IPS-15b (cell line): Measurements from ENCODE around the gene GRIK3.

Experiments used
- H3K27me3 ChIP-seq: one replicate; pipeline ENCODE4 v1.6.1; 2013; ENCODE audit warnings: low read length; ENCODE audit not compliant: control insufficient read depth, insufficient read depth
- H3K36me3 ChIP-seq: one replicate; pipeline ENCODE4 v1.6.1; 2013; ENCODE audit warnings: low read length; ENCODE audit not compliant: control insufficient read depth, insufficient read depth
- H3K4me1 ChIP-seq: one replicate; pipeline ENCODE4 v1.6.1; 2013; ENCODE audit warnings: mild to moderate bottlenecking, low read length; ENCODE audit not compliant: control insufficient read depth, insufficient read depth
- H3K4me3 ChIP-seq: one replicate; pipeline ENCODE4 v1.5.1; 2013; ENCODE audit warnings: low read depth, low read length
- H3K9ac ChIP-seq: one replicate; pipeline ENCODE4 v1.6.1; 2013; ENCODE audit warnings: low read depth, mild to moderate bottlenecking, low read length
- H3K9me3 ChIP-seq: one replicate; pipeline ENCODE4 v1.6.1; 2013; ENCODE audit warnings: mild to moderate bottlenecking, low read length; ENCODE audit not compliant: control insufficient read depth, insufficient read depth

Gene GRIK3

DNA sequence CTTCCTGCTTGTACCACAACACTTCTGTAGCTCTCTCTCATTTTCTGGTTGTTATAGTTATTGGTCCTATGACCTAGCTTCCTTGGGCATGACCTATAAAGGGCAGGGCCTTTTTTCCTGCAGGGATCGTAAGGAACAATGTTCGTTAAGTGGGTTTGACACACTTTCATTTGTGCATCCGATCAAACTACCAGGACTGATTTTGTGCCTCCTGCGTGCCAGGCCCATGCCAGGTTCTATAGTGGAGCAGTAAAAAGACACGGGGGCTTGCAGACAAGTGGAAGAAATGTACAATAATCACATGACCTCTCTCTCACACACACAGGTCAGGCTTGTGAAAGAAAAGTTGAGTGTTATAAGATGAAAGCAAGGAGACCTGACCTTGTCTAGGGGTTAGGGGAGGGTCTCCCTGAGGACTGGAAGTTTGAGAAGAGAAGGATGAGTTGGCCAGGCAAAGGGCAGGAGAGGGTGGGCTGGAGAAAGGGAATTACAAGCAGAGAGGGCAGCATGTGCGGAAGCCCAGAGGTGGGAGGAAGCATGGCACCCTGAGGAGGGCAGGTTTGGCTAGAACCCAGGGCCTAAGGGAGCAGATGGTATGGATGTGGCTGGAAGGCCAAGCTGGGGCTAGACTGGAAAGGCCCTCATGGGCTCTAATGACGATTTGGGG is 145.4 kb downstream of the GRIK3 start:
- Histone ChIP-seq H3K27me3 (no peaks in the 10 kb centered on the region), H3K9ac (no peak overlapping the region), H3K36me3 (no peaks in the 10 kb centered on the region), H3K4me3 (no peak overlapping the region), H3K4me1 (no peaks in the 10 kb centered on the region), H3K9me3 (no peaks in the 10 kb centered on the region)

DNA sequence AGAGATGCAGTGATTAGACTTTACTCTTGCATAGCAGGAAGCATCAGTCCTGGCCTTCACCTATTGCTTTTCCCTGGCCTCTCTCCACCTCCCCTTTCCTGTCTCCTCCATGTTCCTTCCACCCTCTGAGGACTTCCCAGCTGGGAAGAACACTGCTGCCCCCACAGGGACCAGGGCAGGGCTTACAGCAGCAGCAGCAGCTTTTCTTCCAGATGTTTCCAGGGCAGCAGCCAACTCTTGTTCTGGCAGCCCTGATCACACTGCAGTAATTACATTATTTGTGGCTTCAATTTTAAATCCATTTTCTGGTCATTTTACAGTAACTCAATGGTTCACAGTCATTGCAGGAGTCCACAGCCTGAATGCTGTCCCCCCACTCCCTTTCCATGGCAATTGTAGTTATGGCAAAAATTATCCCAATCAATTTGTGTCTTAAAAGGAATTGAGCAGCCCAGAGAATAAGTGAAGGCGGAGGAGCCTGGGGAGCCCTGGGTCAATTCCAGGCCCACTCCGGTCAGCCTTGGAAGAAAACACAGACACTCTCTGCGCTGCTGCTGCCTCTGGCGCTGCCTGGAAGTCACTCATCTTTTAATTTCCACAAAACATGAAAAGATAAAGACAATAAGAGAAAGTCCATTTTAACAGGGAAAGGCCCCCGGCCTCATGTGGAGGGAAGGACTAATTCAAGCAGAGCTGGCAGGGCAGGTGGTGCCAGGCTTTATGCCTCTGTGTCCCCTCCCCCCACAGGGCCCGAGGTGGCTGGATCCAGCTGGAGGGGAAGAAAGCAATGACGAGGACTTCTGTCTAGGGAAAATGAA is 148.6 kb downstream of the GRIK3 start:
- H3K9ac ChIP-seq, result no peak overlapping the region
- H3K9me3 ChIP-seq, result no peaks in the 10 kb centered on the region
- H3K36me3 ChIP-seq, result no peaks in the 10 kb centered on the region
- no peaks in the 10 kb centered on the region for H3K27me3 ChIP-seq
- no peak overlapping the region for H3K4me3 ChIP-seq
- no peaks in the 10 kb centered on the region for H3K4me1 ChIP-seq

DNA sequence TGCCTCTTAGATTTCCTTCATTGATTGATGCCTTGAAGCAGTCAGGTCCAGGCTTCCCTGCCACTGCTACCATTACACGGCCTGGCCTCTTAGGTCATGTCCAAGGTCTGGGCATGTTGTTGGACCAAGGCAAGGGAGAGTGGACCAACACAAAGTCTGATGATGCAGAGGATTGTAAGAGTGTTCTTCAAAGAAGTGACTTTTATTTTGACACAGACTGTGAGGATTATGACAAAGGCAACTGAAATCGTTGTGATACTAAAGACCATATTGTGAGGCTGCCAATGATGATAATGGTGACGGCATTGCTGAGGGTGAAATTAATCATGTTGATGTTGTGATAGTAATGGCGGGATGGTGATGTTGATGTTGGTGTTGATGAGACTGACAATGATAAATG is 149.5 kb downstream of the GRIK3 start:
- H3K4me1 ChIP-seq, result no peaks in the 10 kb centered on the region
- H3K9ac ChIP-seq, result no peak overlapping the region
- H3K4me3 ChIP-seq, result no peak overlapping the region
- H3K27me3 ChIP-seq, result no peaks in the 10 kb centered on the region
- no peaks in the 10 kb centered on the region for H3K36me3 ChIP-seq
- no peaks in the 10 kb centered on the region for H3K9me3 ChIP-seq

DNA sequence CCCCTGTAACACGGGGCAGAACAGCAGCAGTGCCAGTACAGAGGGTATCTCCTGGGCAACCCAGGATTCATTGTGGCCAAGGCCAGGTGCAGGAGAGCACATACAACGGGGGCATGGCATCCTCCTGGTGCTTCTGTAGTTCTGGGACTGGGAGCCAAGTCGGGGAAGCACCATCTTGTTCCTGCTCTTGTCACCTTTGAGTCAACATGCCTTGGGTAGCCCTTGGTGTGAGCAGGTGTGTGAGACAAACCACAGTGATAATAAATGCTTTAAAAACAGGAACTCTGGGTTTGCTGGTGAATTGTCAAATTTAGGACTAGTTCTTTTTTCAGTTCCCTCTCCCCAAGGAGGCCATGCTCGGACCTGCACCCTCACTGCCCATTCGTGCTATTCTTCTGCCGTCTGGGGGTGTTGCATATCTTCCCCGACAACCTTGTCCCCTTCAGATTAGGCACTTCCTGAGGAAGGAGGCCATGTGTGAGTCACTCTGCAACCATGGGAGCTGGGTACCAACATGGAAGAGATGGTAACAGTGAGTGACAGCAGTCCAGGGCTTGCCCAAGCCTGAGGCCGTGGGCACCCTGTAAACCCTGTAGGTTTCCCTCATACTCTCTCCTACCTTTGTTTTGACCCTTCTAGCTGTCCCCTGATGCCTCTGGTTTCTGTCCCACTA is 150.2 kb downstream of the GRIK3 start:
- Histone ChIP-seq H3K27me3 (no peaks in the 10 kb centered on the region), H3K9ac (no peak overlapping the region), H3K36me3 (no peaks in the 10 kb centered on the region), H3K4me1 (no peaks in the 10 kb centered on the region), H3K4me3 (no peak overlapping the region), H3K9me3 (no peaks in the 10 kb centered on the region)

DNA sequence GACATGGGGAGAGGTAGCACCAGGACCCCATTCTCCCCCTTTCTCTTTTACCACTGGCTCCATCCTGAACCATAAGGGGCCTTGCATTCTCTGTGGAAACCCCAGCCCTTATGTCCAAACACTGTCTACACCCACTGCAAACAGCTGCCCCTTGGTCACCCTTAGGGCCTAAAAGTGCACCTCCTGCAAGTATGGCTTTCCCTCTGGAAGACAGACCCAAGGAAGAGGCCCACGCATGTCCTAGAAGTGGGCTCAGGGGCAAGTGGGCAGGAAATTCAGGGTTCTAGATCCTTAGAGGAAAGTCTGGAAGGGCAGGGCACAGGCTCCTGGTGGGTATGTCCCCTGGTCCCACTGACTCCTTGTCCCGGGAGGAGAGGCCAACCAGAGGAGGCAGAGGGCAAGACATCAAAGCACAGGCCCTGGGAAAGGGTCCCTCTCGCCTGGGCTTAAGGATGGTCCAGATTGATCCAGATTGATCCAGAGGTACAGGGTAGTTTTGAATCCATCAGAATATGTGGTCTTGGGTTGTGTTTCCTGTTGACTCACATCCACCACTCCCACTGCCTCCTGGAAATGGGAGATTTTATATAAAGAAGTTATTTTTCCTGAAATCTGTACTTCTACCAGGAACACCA is 150.9 kb downstream of the GRIK3 start:
- no peak overlapping the region for H3K4me3 ChIP-seq
- H3K9me3 ChIP-seq, result no peaks in the 10 kb centered on the region
- H3K27me3 ChIP-seq, result no peaks in the 10 kb centered on the region
- H3K4me1 ChIP-seq, result no peaks in the 10 kb centered on the region
- no peaks in the 10 kb centered on the region for H3K36me3 ChIP-seq
- H3K9ac ChIP-seq, result no peak overlapping the region

DNA sequence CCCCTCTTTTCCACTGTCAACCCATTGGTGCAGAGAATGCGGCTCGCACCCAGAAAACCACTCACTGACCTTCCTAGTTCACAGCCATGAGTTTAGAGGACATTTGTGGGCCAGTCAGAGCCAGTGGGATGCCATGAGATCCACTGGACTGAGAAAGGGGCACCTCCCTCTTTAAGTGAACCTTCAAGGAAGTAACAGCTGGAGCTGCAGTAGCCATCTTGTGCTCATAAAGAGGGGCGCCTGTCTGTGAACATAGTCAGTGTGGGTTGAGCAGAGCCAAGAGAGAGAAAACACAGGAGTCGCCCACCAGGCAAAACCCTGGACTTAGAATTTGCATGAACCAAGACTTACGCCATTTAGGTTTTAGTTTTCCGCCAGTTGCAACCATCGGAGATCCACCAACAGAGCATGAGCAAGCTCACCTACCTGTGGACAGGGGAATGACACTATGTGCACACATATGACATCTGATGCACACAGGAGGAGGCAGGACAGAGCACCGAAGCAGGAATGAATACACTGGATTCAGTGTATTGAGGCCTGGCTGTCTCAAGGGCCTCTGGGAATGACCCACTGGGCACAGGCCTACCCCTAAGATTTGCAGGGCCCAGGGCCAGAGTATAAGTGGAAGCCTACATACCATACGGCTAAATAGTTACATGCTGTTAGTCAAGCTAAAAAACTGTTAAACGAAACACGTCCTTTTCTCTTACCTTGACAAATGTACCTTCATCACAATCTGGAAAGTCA is 151.6 kb downstream of the GRIK3 start:
- Histone ChIP-seq H3K36me3 (no peaks in the 10 kb centered on the region), H3K4me1 (no peaks in the 10 kb centered on the region), H3K9ac (no peak overlapping the region), H3K9me3 (no peaks in the 10 kb centered on the region), H3K27me3 (no peaks in the 10 kb centered on the region), H3K4me3 (no peak overlapping the region)

DNA sequence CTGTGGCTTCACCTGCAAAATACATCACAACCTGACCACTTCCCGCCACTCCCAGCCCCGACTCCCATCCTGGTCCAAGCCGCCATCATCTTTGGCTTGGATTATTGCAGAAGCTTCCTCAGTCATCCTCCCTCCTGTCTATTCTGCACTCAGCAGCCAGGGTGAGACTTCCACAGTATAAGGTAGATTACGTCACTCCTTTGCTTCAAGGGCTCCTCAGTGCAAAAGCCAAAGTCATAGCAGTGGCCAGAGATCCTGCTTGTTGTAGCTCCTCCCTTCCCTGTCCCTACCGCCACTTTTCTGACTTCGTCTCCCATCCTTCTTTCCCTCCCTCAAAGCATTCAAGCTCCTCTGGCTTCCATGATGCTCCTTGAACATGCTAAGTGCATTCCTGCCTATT is 152.8 kb downstream of the GRIK3 start:
- Histone ChIP-seq H3K27me3 (no peaks in the 10 kb centered on the region), H3K9ac (no peak overlapping the region), H3K4me3 (no peak overlapping the region), H3K4me1 (no peaks in the 10 kb centered on the region), H3K9me3 (no peaks in the 10 kb centered on the region), H3K36me3 (no peaks in the 10 kb centered on the region)

DNA sequence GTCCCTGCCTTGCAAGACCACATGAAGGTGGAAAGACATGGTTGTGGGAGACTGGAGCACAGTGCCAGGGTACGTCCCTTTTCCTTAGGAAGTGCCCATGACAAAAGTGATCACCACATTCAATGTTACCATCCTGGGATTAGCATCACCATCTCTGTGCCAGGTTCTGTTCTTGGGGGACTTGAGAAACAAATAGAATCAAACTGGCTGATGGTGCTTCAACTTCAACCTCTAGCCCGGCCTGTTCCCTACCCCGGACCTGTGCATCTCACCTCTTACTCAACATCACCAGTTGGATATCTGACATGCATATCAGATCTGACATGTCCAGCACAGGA is 153.3 kb downstream of the GRIK3 start:
- no peaks in the 10 kb centered on the region for H3K9me3 ChIP-seq
- no peak overlapping the region for H3K9ac ChIP-seq
- no peak overlapping the region for H3K4me3 ChIP-seq
- no peaks in the 10 kb centered on the region for H3K27me3 ChIP-seq
- H3K4me1 ChIP-seq, result no peaks in the 10 kb centered on the region
- no peaks in the 10 kb centered on the region for H3K36me3 ChIP-seq

DNA sequence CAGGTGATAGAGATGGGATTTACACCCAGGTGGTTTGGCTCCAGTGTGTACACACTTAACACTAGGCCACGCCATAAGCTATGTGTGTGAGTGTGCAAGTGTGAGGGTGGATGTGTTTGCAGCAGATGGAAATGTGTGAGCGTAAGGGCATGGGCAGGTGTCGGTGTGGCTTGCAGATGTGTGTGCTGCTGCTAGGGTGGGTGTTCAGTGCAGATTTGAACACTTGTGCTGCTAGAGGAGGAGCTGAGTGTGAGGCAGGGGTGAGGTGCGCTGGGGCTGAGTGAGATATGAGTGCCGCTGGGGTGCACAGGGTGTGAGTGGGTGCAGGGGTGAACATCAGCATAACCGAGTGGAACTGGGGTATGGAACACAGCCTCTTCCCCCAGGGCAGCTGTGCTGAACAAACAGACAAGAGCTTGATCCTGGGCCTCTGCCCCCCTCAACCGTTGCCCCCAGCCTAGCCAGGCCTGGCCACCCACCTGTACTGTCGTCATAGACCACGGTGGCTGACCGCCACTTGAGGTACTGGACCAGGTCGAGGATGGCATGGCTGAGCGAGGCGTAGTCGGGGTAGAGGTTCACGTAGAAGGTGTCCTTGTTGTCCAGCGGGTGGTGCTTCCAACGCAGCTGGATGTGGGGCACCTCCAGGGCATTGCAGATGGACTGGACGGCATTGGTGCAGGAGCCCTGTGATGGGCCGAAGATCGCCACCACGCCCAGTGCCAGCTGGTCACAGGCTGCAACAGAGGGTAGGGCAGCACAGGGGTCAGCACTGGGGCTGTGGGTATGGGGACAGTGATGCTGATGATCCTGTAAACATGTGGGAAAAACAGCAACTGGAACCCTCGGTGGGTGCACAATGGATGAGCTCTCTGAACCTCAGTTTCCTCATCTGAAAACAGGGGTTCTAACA is 153.9 kb downstream of the GRIK3 start:
- H3K9me3 ChIP-seq, result no peaks in the 10 kb centered on the region
- no peaks in the 10 kb centered on the region for H3K27me3 ChIP-seq
- no peak overlapping the region for H3K4me3 ChIP-seq
- H3K4me1 ChIP-seq, result no peaks in the 10 kb centered on the region
- H3K9ac ChIP-seq, result no peak overlapping the region
- no peaks in the 10 kb centered on the region for H3K36me3 ChIP-seq

DNA sequence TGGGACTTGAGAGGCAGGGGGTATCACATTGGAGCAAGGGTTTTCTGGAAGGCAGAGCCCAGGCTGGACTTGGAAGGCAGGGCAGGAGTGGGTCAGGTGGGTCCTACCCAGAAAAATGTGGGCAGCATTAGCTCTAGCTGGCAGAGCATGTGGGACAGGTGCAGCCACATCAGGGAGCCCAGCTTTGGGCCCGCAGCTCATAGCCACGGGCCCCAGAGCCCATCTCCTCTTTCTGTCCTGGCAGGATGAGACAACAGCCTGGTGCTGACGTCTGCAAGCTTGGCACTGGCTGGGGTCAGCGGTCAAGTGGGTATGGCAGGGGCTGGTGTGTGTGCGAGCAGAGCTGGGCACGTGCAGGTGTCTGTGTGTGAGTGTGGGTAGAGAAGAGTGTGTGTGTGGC is 154.7 kb downstream of the GRIK3 start:
- no peaks in the 10 kb centered on the region for H3K4me1 ChIP-seq
- H3K9ac ChIP-seq, result no peak overlapping the region
- no peak overlapping the region for H3K4me3 ChIP-seq
- no peaks in the 10 kb centered on the region for H3K27me3 ChIP-seq
- H3K36me3 ChIP-seq, result no peaks in the 10 kb centered on the region
- H3K9me3 ChIP-seq, result no peaks in the 10 kb centered on the region
